CD14-positive monocyte (primary cell): ENCODE results near the gene KDM4C. TPM values are rescaled to one million over a fixed set of nuclear protein-coding genes. Genes with fewer than 3 reads are reported as not detected.

Source experiments
- DNase-seq, 3 donors: peaks; one replicate each; pipeline ENCODE4 v3.0.0-alpha.2; 2011 to 2022
- H2AFZ ChIP-seq: 2 replicates; pipeline ENCODE4 v1.6.0; 2012; ENCODE audit warnings: mild to moderate bottlenecking, low read depth, low read length, inconsistent platforms; ENCODE audit not compliant: insufficient read depth, poor library complexity, severe bottlenecking
- H3K27ac ChIP-seq, 2 donors: 1 replicate in 1 of 2; 2 replicates in 1 of 2; pipeline ENCODE4 v1.5.1; 2012 to 2013; ENCODE audit warnings: low read length in 2 of 2, control low read depth in 1 of 2, inconsistent platforms in 1 of 2, low read depth in 1 of 2, mild to moderate bottlenecking in 1 of 2
- H3K27me3 ChIP-seq, 2 donors: one replicate each; pipeline versions ENCODE4 v1.6.0 to v1.6.1; 2011 to 2013; ENCODE audit warnings: low read length in 2 of 2; ENCODE audit not compliant: control insufficient read depth in 2 of 2, insufficient read depth in 2 of 2
- H3K36me3 ChIP-seq, 2 donors: replicated peaks in 1 of 2; 1 replicate in 1 of 2; 2 replicates in 1 of 2; pipeline versions ENCODE4 v1.5.1 to v1.6.1; 2012 to 2013; ENCODE audit warnings: low read length in 2 of 2, control low read depth in 1 of 2, inconsistent platforms in 1 of 2, mild to moderate bottlenecking in 1 of 2; ENCODE audit not compliant: insufficient read depth in 2 of 2, control insufficient read depth in 1 of 2
- H3K4me1 ChIP-seq, 2 donors: 1 replicate in 1 of 2; 2 replicates in 1 of 2; pipeline versions ENCODE4 v1.5.1 to v1.6.1; 2012 to 2013; ENCODE audit warnings: low read length in 2 of 2, control low read depth in 1 of 2, inconsistent platforms in 1 of 2, mild to moderate bottlenecking in 1 of 2, moderate library complexity in 1 of 2; ENCODE audit not compliant: insufficient read depth in 2 of 2, control insufficient read depth in 1 of 2
- H3K4me2 ChIP-seq: replicated peaks from 2 replicates; pipeline ENCODE3; 2012; ENCODE audit warnings: low read length, moderate library complexity, mild to moderate bottlenecking; ENCODE audit not compliant: poor library complexity, severe bottlenecking; ENCODE audit errors: extremely low read depth
- H3K4me3 ChIP-seq, 3 experiments: fragments of 200-600 bp in 1 of 3; sonication (generic) in 1 of 3; replicated peaks in 1 of 3; 1 replicate in 2 of 3; 2 replicates in 1 of 3; pipeline ENCODE4 v1.5.1; 2011 to 2013; ENCODE audit warnings: low read length in 3 of 3, mild to moderate bottlenecking in 3 of 3, control low read depth in 2 of 3, low read depth in 2 of 3, inconsistent platforms in 1 of 3, moderate library complexity in 1 of 3
- H3K79me2 ChIP-seq: 2 replicates; pipeline ENCODE4 v1.6.0; 2012; ENCODE audit warnings: mild to moderate bottlenecking, control low read depth, inconsistent platforms, low read length, moderate library complexity; ENCODE audit not compliant: insufficient read depth
- H3K9ac ChIP-seq: 2 replicates; pipeline ENCODE4 v1.6.0; 2017; ENCODE audit warnings: low read length, mild to moderate bottlenecking; ENCODE audit not compliant: insufficient read depth, poor library complexity, severe bottlenecking
- H3K9me3 ChIP-seq, 2 donors: replicated peaks in 1 of 2; 1 replicate in 1 of 2; 2 replicates in 1 of 2; pipeline versions ENCODE4 v1.5.1 to v1.6.1; 2012 to 2013; ENCODE audit warnings: low read length in 2 of 2, control low read depth in 1 of 2; ENCODE audit not compliant: control insufficient read depth in 1 of 2, insufficient read depth in 1 of 2
- H4K20me1 ChIP-seq: 2 replicates; pipeline ENCODE4 v1.6.0; 2012; ENCODE audit warnings: mild to moderate bottlenecking, low read length, control low read depth, moderate library complexity; ENCODE audit not compliant: insufficient read depth
- H3K27ac Mint-ChIP-seq, 7 donors: one replicate each; pipeline ENCODE4 v1.8.0; 2020; ENCODE audit warnings: mild to moderate bottlenecking in 7 of 7, mixed read lengths in 7 of 7, moderate library complexity in 6 of 7, inconsistent platforms in 2 of 7
- H3K27me3 Mint-ChIP-seq, 3 donors: one replicate each; pipeline ENCODE4 v1.8.0; 2021 to 2022; ENCODE audit warnings: low read depth in 3 of 3, mild to moderate bottlenecking in 3 of 3, mixed read lengths in 3 of 3, moderate library complexity in 3 of 3, inconsistent platforms in 1 of 3
- H3K36me3 Mint-ChIP-seq, 2 donors: one replicate each; pipeline ENCODE4 v1.8.0; 2020; ENCODE audit warnings: mixed read lengths in 2 of 2, inconsistent platforms in 1 of 2, mild to moderate bottlenecking in 1 of 2
- H3K4me1 Mint-ChIP-seq: one replicate; pipeline ENCODE4 v1.8.0; 2020; ENCODE audit warnings: mild to moderate bottlenecking, mixed read lengths
- H3K4me3 Mint-ChIP-seq, 2 donors: one replicate each; pipeline ENCODE4 v1.8.0; 2020; ENCODE audit warnings: mild to moderate bottlenecking in 2 of 2, mixed read lengths in 2 of 2, moderate library complexity in 1 of 2
- H3K9me3 Mint-ChIP-seq, 7 donors: one replicate each; pipeline ENCODE4 v1.8.0; 2020 to 2022; ENCODE audit warnings: mixed read lengths in 7 of 7, mild to moderate bottlenecking in 6 of 7, moderate library complexity in 6 of 7, inconsistent platforms in 2 of 7
- CTCF ChIP-seq: fragments of 200-600 bp; IDR thresholded peaks from one replicate; pipeline ENCODE4 v1.8.0; 2022; ENCODE audit warnings: antibody characterized with exemption, mild to moderate bottlenecking
- WGBS: methylation state at CpG from one replicate; pipeline ENCODE4 v1.1.5; 2013; ENCODE audit warnings: missing lambda C conversion rate; ENCODE audit not compliant: insufficient coverage; 5-methylcytosine and 5-hydroxymethylcytosine counted together
- intact Hi-C, 2 donors: fragments of 100-400 bp; cut with micrococcal nuclease; formaldehyde crosslinking; loops; one replicate each; pipeline versions ENCODE4 v1.15.0 to v1.15.1; 2023
- polyA plus RNA-seq, 3 donors: library from polyadenylated mRNA; depleted of rRNA in 1 of 3; unstranded in 2 of 3; stranded (reverse) in 1 of 3; fragments of 300-500 nt in 2 of 3; fragments of >200 nt in 1 of 3; fragmentation: Illumina TruSeq in 2 of 3; gene quantifications; 1 replicate in 2 of 3; 2 replicates in 1 of 3; pipeline ENCODE4 v1.2.3, GENCODE V29; 2012 to 2021

KDM4C gene
- polyA plus RNA-seq, 3 donors, result 15.2 to 36.2 (median 17.1) TPM

- H4K20me1 ChIP-seq, result peaks cover 5% of the 10 kb centered on the region
- H3K36me3 ChIP-seq, result peaks cover 17 to 44% of the 10 kb centered on the region in 2 donors
- TF ChIP-seq CTCF, result no peak
- peak overlapping the region; percentile 47 for H2AFZ ChIP-seq
- no peaks in the 10 kb centered on the region for H3K79me2 ChIP-seq
- Mint-ChIP-seq H3K27ac (peak overlapping the region in 5 of 7 donors; percentile 51 to 73 (median 58)), H3K4me3 (peak overlapping the region in 1 of 2 donors; percentile 35), H3K9me3 (peaks cover 0 to 9% (median 2%) of the 10 kb centered on the region in 7 donors), H3K36me3 (peaks cover 44% of the 10 kb centered on the region in 2 donors), H3K4me1 (peaks cover 14% of the 10 kb centered on the region), H3K27me3 (no peaks in the 10 kb centered on the region)
- no peak overlapping the region for H3K4me3 ChIP-seq
- peak; percentile 48 to 65 (median 48) for DNase-seq
- WGBS, result no CpG with 5 or more reads among the region's 5 CpGs
- intact Hi-C loops, result no loop called here
- H3K27me3 ChIP-seq, result no peaks in the 10 kb centered on the region
- H3K4me1 ChIP-seq, result peaks cover 10% of the 10 kb centered on the region in 2 donors
- H3K9ac ChIP-seq, result peak overlapping the region; percentile 22
- H3K4me2 ChIP-seq, result peak overlapping the region; percentile 29
- no peaks in the 10 kb centered on the region for H3K9me3 ChIP-seq
- peak overlapping the region; percentile 34 to 54 for H3K27ac ChIP-seq
Observed at GRCh38 chr9:6889868-6890267, 132.1 kb downstream of the KDM4C start.

GRCh38 chr9:6893350-6894131, 135.8 kb downstream of the KDM4C start:
- TF ChIP-seq CTCF, result no peak
- no peak overlapping the region for H2AFZ ChIP-seq
- H3K4me3 ChIP-seq, result no peak overlapping the region
- no peak overlapping the region for H3K9ac ChIP-seq
- no peak overlapping the region for H3K4me3 Mint-ChIP-seq
- peaks cover 9% of the 10 kb centered on the region for H4K20me1 ChIP-seq
- H3K4me1 Mint-ChIP-seq, result peaks cover 11% of the 10 kb centered on the region
- no peaks in the 10 kb centered on the region for H3K27me3 ChIP-seq
- no peaks in the 10 kb centered on the region for H3K9me3 ChIP-seq
- H3K27me3 Mint-ChIP-seq, result no peaks in the 10 kb centered on the region
- peak overlapping the region in 1 of 7 donors; percentile 24 for H3K27ac Mint-ChIP-seq
- H3K4me2 ChIP-seq, result no peak overlapping the region
- peaks cover 44 to 50% of the 10 kb centered on the region in 2 donors for H3K36me3 Mint-ChIP-seq
- H3K27ac ChIP-seq, result no peak overlapping the region
- intact Hi-C loops, result no loop called here
- peaks cover 30 to 53% of the 10 kb centered on the region in 2 donors for H3K36me3 ChIP-seq
- no peak for DNase-seq
- peaks cover 10% of the 10 kb centered on the region in 2 donors for H3K4me1 ChIP-seq
- H3K79me2 ChIP-seq, result no peaks in the 10 kb centered on the region
- H3K9me3 Mint-ChIP-seq, result no peaks in the 10 kb centered on the region
- 100% methylated on average over 2 of the region's 6 CpGs for WGBS
